Hepatic stellate cell (primary cell): ENCODE measurements around the gene CDKAL1.
A peak's percentile ranks its signal among the peaks of the same experiment; 100 is the strongest.
"Not testable (repeated sequence)": the region's sequence is repeated elsewhere in the genome, so short reads cannot be mapped to it uniquely, and the experiment has no call there.

Source experiments
- DNase-seq: peaks from one replicate; pipeline ENCODE4 v3.0.0; 2011; ENCODE audit warnings: low spot score

CDKAL1 gene

GRCh38 chr6:21026576-21027273 lies 492.5 kb downstream of the CDKAL1 start:
- peak; percentile 9 for DNase-seq

- no peak for DNase-seq
These were observed 493.2 kb downstream of the CDKAL1 start for GRCh38 chr6:21027507-21027906.

GRCh38 chr6:21031182-21031581 lies 496.9 kb downstream of the CDKAL1 start:
- no peak for DNase-seq

GRCh38 chr6:21033084-21033483 lies 498.8 kb downstream of the CDKAL1 start:
- no peak for DNase-seq

- DNase-seq, result no peak
These were observed 499.3 kb downstream of the CDKAL1 start for GRCh38 chr6:21033575-21034026.

GRCh38 chr6:21034345-21034744 lies 500.1 kb downstream of the CDKAL1 start:
- no peak for DNase-seq

- DNase-seq, result no peak
These were observed 503.2 kb downstream of the CDKAL1 start for GRCh38 chr6:21037453-21037852.

GRCh38 chr6:21039926-21040325 lies 505.7 kb downstream of the CDKAL1 start:
- no peak for DNase-seq

GRCh38 chr6:21045135-21045700 lies 511.0 kb downstream of the CDKAL1 start:
- no peak for DNase-seq

GRCh38 chr6:21046276-21046675 lies 512.0 kb downstream of the CDKAL1 start:
- DNase-seq, result no peak

- no peak for DNase-seq
These were observed 513.8 kb downstream of the CDKAL1 start for GRCh38 chr6:21048047-21048446.

GRCh38 chr6:21049148-21049547 lies 514.9 kb downstream of the CDKAL1 start:
- no peak for DNase-seq

- DNase-seq, result no peak
These were observed 515.3 kb downstream of the CDKAL1 start for GRCh38 chr6:21049572-21049971.

- no peak for DNase-seq
These were observed 516.7 kb downstream of the CDKAL1 start for GRCh38 chr6:21050935-21051334.

- DNase-seq, result no peak
These were observed 517.5 kb downstream of the CDKAL1 start for GRCh38 chr6:21051777-21052176.

GRCh38 chr6:21053612-21054011 lies 519.4 kb downstream of the CDKAL1 start:
- no peak for DNase-seq

GRCh38 chr6:21055480-21055879 lies 521.2 kb downstream of the CDKAL1 start:
- DNase-seq, result not testable (repeated sequence)

GRCh38 chr6:21061892-21062291 lies 527.6 kb downstream of the CDKAL1 start:
- no peak for DNase-seq

- DNase-seq, result no peak
These were observed 530.6 kb downstream of the CDKAL1 start for GRCh38 chr6:21064756-21065340.

GRCh38 chr6:21067521-21067920 lies 533.3 kb downstream of the CDKAL1 start:
- DNase-seq, result no peak

- no peak for DNase-seq
These were observed 536.4 kb downstream of the CDKAL1 start for GRCh38 chr6:21070620-21071019.

GRCh38 chr6:21071780-21072468 lies 537.7 kb downstream of the CDKAL1 start:
- DNase-seq, result no peak

- no peak for DNase-seq
These were observed 539.1 kb downstream of the CDKAL1 start for GRCh38 chr6:21073318-21073839.
